K562 treated with DMSO at 1 percent for 12 hours (cell line): ENCODE data around the gene CDC37. TPM values are rescaled to one million over a fixed set of nuclear protein-coding genes. Genes with fewer than 3 reads are reported as not detected.

Source experiments
- total RNA-seq: library from RNA; unstranded; fragments of 300-600 nt; gene quantifications from 2 replicates; pipeline ENCODE4 v1.2.3, GENCODE V29; 2022; ENCODE audit not compliant: insufficient read depth

The CDC37 gene
- total RNA-seq = 197 and 242 TPM in 2 replicates

DNA sequence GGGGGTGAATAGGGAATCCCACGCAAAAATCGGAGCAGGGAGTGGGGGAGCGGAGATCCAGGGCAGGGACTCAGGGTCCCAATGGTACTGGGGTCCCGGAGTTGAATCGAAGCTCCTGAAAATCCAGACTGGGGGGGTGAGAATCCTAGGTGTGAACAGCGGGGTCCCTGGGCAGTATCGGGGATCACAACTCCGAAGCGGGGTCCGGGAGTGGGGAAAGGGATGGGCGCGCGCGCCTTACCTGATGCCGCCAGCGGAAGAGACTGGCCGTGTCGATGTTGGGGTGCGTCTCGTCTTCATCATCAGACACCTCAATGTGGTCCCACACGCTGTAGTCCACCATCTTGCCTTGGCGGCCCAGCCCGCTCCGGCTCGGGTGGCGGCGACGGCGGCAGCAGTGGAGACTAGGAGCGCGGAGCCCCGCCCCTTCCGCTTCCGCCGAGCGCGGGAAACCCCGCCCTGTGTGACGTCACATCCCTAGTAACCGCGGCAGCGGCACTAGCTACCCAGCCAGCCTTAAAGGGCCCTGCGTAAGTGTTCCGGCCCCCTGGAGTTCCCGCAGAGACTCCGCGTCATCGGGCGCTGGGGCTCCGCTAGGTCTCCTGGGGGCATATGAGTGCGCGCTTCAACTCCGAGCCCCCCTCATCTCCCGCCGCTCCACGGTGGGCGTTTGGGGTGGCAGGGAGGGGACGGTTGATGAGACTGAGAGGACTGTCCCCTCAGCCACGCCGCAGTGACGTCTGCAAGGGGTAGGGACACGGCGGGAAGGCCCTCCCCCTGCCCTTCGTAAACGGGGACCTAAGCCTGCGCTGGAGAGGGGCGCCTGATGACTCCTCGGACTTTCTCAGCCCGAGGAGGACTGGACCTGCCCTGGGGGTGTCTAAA lies at the start of gene CDC37:
Gene CDC37, minus strand, starts transcription at position 406 of the 885 bp plus-strand sequence. Its CDS starts 63 bp downstream, at position 343.

GRCh38 chr19:10420444-10421239 lies 17.3 kb upstream of the CDC37 start, which contains the start of gene PDE4A:
TSS of gene PDE4A (plus strand) at chr19:10420538. CDS start at chr19:10420765, 227 bp downstream.

GRCh38 chr19:10380313-10381102 lies 22.8 kb downstream of the CDC37 start, which contains the start of gene TYK2:
TSS of gene TYK2 (minus strand) at chr19:10380572. CDS start at chr19:10378406, 2,166 bp downstream.

Other genes with a start within 250 kb of the CDC37 start
- 95.8 and 157 TPM in 2 replicates for gene DNMT1, start 208.6 kb downstream of the CDC37 start, total RNA-seq
- 0.93 and 2.8 TPM in 2 replicates for gene S1PR2, start 172.2 kb downstream of the CDC37 start, total RNA-seq
- 107 and 119 TPM in 2 replicates for gene MRPL4, start 151.3 kb downstream of the CDC37 start, total RNA-seq
- 50.8 and 121 TPM in 2 replicates for gene ICAM1, start 132.4 kb downstream of the CDC37 start, total RNA-seq
- gene ICAM4, start 116.6 kb downstream of the CDC37 start, total RNA-seq = 78.4 and 98.9 TPM in 2 replicates
- 16.8 and 26.7 TPM in 2 replicates for gene ICAM5, start 113.6 kb downstream of the CDC37 start, total RNA-seq
- 6.0 and 8.0 TPM in 2 replicates for gene ZGLP1, start 93.7 kb downstream of the CDC37 start, total RNA-seq
- 27.1 and 43.9 TPM in 2 replicates for gene FDX2, start 87.5 kb downstream of the CDC37 start, total RNA-seq
- gene RAVER1, start 70.0 kb downstream of the CDC37 start, total RNA-seq = 32.1 and 76.4 TPM in 2 replicates
- 7.0 and 10.9 TPM in 2 replicates for gene ICAM3, start 63.9 kb downstream of the CDC37 start, total RNA-seq
- 115 and 173 TPM in 2 replicates for gene TYK2, start 23.0 kb downstream of the CDC37 start, total RNA-seq
- 7.6 and 19.3 TPM in 2 replicates for gene PDE4A, start 17.0 kb upstream of the CDC37 start, total RNA-seq
- gene KEAP1, start 99.8 kb upstream of the CDC37 start, total RNA-seq = 55.0 and 67.1 TPM in 2 replicates
- not detected in 2 replicates for gene S1PR5, start 113.9 kb upstream of the CDC37 start, total RNA-seq
- gene ATG4D, start 140.4 kb upstream of the CDC37 start, total RNA-seq = 56.4 and 82.6 TPM in 2 replicates
- gene KRI1, start 162.5 kb upstream of the CDC37 start, total RNA-seq = 26.6 and 38.1 TPM in 2 replicates
- 35.4 and 42.7 TPM in 2 replicates for gene CDKN2D, start 165.4 kb upstream of the CDC37 start, total RNA-seq
- not detected in 2 replicates for gene AP1M2, start 183.8 kb upstream of the CDC37 start, total RNA-seq
- gene SLC44A2, start 222.0 kb upstream of the CDC37 start, total RNA-seq = 25.9 and 39.9 TPM in 2 replicates